Fibroblast of the aortic adventitia (primary cell): ENCODE results near the gene PDF. TPM values are rescaled to one million over a fixed set of nuclear protein-coding genes. Genes with fewer than 3 reads are reported as not detected.

Experiments used
- DNase-seq: peaks from one replicate; pipeline ENCODE4 v3.0.0-alpha.2; 2010; ENCODE audit warnings: low read depth
- H3K4me3 ChIP-seq: 2 replicates; pipeline ENCODE4 v1.5.1; 2011; ENCODE audit warnings: low read depth, mild to moderate bottlenecking, control low read depth, low read length, moderate library complexity
- total RNA-seq: library from RNA; depleted of rRNA; stranded (reverse); fragments of >200 nt; gene quantifications from 2 replicates; pipeline ENCODE4 v1.2.3, GENCODE V29; 2012; ENCODE audit warnings: low replicate concordance
- TF ChIP-seq, protein P1 (sequence below): IDR thresholded peaks from 2 replicates; pipeline ENCODE4 v1.5.1; 2011; ENCODE audit warnings: mild to moderate bottlenecking, low read length, control low read depth, inconsistent platforms; ENCODE audit not compliant: insufficient read depth

PDF gene
- total RNA-seq, 1 donor: 16.9 TPM

GRCh38 chr16:69328854-69329316 lies 1.5 kb downstream of the PDF start:
- TF ChIP-seq, protein P1, sequence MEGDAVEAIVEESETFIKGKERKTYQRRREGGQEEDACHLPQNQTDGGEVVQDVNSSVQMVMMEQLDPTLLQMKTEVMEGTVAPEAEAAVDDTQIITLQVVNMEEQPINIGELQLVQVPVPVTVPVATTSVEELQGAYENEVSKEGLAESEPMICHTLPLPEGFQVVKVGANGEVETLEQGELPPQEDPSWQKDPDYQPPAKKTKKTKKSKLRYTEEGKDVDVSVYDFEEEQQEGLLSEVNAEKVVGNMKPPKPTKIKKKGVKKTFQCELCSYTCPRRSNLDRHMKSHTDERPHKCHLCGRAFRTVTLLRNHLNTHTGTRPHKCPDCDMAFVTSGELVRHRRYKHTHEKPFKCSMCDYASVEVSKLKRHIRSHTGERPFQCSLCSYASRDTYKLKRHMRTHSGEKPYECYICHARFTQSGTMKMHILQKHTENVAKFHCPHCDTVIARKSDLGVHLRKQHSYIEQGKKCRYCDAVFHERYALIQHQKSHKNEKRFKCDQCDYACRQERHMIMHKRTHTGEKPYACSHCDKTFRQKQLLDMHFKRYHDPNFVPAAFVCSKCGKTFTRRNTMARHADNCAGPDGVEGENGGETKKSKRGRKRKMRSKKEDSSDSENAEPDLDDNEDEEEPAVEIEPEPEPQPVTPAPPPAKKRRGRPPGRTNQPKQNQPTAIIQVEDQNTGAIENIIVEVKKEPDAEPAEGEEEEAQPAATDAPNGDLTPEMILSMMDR: no peak
- H3K4me3 ChIP-seq: peak overlapping the region; percentile 80
- no peak for DNase-seq

DNA sequence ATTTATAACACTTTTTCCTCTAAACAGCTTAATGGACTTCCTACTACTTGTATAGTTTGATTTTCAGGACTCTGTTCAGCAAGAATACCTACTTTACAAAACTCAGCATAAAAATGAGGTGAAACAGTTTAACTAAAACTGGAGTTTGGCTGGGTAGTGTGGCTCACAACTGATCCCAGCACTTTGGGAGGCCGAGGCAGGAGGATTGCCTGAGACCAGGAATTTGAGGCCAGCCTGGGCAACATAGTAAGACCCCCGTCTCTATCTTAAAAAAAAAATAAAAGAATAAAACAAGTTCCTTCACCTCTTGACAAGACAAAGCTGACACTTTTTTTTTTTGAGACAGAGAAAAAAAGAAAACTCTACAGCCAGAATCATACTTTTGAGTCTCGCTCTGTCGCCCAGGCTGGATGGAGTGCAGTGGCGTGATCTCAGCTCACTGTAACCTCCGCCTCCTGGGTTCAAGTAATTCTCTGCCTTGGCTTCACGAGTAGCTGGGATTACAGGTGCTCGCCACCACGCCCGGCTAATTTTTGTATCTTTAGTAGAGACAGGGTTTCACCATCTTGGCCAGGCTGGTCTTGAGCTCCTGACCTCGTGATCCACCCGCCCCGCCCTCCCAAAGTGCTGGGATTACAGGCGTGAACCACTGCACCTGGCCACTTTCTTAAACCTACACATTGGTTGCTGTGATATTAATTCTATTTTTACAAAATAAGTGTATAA lies 2.6 kb downstream of the PDF start:
- TF ChIP-seq, protein P1: no peak
- no peak for DNase-seq
- H3K4me3 ChIP-seq: no peak overlapping the region

GRCh38 chr16:69326172-69326873 lies 4.1 kb downstream of the PDF start:
- TF ChIP-seq, protein P1: no peak
- H3K4me3 ChIP-seq: no peak overlapping the region
- DNase-seq: no peak

DNA sequence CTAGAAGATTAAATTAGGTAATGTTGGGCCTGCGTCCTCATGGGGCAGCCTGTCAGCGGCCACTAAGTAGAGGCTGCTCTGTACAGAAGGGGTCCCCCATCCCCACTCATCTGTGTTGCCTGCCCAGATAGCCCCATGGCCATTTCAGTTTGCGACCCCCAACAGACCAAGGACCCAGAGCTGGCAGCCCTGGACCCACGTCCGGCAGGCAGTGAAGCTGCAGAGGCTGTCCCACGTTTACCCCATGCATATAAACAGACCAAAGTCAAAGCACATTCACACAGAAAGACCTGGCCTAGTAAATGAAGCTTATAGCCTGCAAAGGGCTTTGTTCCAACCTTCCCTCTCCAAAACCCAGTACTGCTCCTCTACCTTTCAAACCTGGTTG lies 4.6 kb downstream of the PDF start:
- DNase-seq: no peak

GRCh38 chr16:69324585-69325253 lies 5.7 kb downstream of the PDF start:
- no peak overlapping the region for H3K4me3 ChIP-seq
- no peak for DNase-seq
- TF ChIP-seq, protein P1: no peak

More for the DNA sequence above, 4.6 kb downstream of the PDF start:
- TF ChIP-seq, protein P1: no peak
- H3K4me3 ChIP-seq: no peak overlapping the region

- TF ChIP-seq, protein P1: no peak
- no peak overlapping the region for H3K4me3 ChIP-seq
- no peak for DNase-seq
Observed at GRCh38 chr16:69324013-69324531, 6.3 kb downstream of the PDF start.
